HEK293 (cell line): ENCODE measurements around the gene TMEM183A.

ENCODE experiments used
- CTCF ChIP-seq: fragments of 450-650 bp; formaldehyde crosslinking; IDR thresholded peaks from 2 replicates; pipeline ENCODE4 v1.5.1; 2016; ENCODE audit warnings: missing biosample characterization, missing genetic modification characterization
- GLIS1 ChIP-seq: fragments of 450-650 bp; formaldehyde crosslinking; IDR thresholded peaks from 2 replicates; pipeline ENCODE4 v1.5.1; 2016; ENCODE audit warnings: missing biosample characterization, missing genetic modification characterization
- KLF7 ChIP-seq: fragments of 450-650 bp; formaldehyde crosslinking; IDR thresholded peaks from 2 replicates; pipeline ENCODE4 v1.5.1; 2016; ENCODE audit warnings: missing biosample characterization, missing genetic modification characterization, borderline replicate concordance
- OSR2 ChIP-seq: fragments of 450-650 bp; formaldehyde crosslinking; IDR thresholded peaks from 2 replicates; pipeline ENCODE4 v1.5.1; 2016; ENCODE audit warnings: missing biosample characterization, missing genetic modification characterization
- ZBTB21 ChIP-seq: fragments of 450-650 bp; formaldehyde crosslinking; IDR thresholded peaks from 2 replicates; pipeline ENCODE4 v1.5.1; 2017; ENCODE audit warnings: missing biosample characterization, missing genetic modification characterization
- ZFP37 ChIP-seq: fragments of 450-650 bp; formaldehyde crosslinking; IDR thresholded peaks from 2 replicates; pipeline ENCODE4 v1.5.1; 2016; ENCODE audit warnings: missing biosample characterization, missing genetic modification characterization
- ZNF350 ChIP-seq: fragments of 450-650 bp; formaldehyde crosslinking; IDR thresholded peaks from 2 replicates; pipeline ENCODE4 v1.5.0; 2017; ENCODE audit warnings: missing biosample characterization, mild to moderate bottlenecking, missing genetic modification characterization
- ZNF362 ChIP-seq: fragments of 450-650 bp; formaldehyde crosslinking; IDR thresholded peaks from 2 replicates; pipeline ENCODE4 v1.5.1; 2016; ENCODE audit warnings: missing biosample characterization, missing genetic modification characterization

GRCh38 chr1:203043830-203044545, 36.8 kb downstream of the TMEM183A start:
- no peak for TF ChIP-seq GLIS1
- TF ChIP-seq ZNF350 (tag by site-specific recombination) = no peak
- TF ChIP-seq ZFP37 (tag by site-specific recombination) = no peak
- no peak for TF ChIP-seq ZNF362
- TF ChIP-seq CTCF (tag by site-specific recombination) = no peak
- no peak for TF ChIP-seq OSR2
- no peak for TF ChIP-seq KLF7 (tag by site-specific recombination)
- TF ChIP-seq ZBTB21 (tag by site-specific recombination) = no peak
